Measurements from ENCODE around the gene C3orf85. TPM values are rescaled to one million over a fixed set of nuclear protein-coding genes. Genes with fewer than 3 reads are reported as not detected.

The C3orf85 gene
- total and polyA plus RNA-seq, 8 donors, result 0.48 TPM; not detected in 7

- H3K9me3 ChIP-seq, result no peaks in the 10 kb centered on the region
- DNase-seq (no peak), ATAC-seq (no peak)
- no peaks in the 10 kb centered on the region for H3K4me1 ChIP-seq
- no peak overlapping the region for H3K4me3 ChIP-seq
- H3K27ac ChIP-seq, result no peak overlapping the region
- TF ChIP-seq, protein P1, sequence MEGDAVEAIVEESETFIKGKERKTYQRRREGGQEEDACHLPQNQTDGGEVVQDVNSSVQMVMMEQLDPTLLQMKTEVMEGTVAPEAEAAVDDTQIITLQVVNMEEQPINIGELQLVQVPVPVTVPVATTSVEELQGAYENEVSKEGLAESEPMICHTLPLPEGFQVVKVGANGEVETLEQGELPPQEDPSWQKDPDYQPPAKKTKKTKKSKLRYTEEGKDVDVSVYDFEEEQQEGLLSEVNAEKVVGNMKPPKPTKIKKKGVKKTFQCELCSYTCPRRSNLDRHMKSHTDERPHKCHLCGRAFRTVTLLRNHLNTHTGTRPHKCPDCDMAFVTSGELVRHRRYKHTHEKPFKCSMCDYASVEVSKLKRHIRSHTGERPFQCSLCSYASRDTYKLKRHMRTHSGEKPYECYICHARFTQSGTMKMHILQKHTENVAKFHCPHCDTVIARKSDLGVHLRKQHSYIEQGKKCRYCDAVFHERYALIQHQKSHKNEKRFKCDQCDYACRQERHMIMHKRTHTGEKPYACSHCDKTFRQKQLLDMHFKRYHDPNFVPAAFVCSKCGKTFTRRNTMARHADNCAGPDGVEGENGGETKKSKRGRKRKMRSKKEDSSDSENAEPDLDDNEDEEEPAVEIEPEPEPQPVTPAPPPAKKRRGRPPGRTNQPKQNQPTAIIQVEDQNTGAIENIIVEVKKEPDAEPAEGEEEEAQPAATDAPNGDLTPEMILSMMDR (IDR thresholded peaks at IDR 0.05), result no peak
- no peaks in the 10 kb centered on the region for H3K36me3 ChIP-seq
- no peaks in the 10 kb centered on the region for H3K27me3 ChIP-seq
- intact Hi-C loops (cut with DNase I), result no loop called here
These were observed 41.4 kb downstream of the C3orf85 start for GRCh38 chr3:109177908-109178307.

DNA sequence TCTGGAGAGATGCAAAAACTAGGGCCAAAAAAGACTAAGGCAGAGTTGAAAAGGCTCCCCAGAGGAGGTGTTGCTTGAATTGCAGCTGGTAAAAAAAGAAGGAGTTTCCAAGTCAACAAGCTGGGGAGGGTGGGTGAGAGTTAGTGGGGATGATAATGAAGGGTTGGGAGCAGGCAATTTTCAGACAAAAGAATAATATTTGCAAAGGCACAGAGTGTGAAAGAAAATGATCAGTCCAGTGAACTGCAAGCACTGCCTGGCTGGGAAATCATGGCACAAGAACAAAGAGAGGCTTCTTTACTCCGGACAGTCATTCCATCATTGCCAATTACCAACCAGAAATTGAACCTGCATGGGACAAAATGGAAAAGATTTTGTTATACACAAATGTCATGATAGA lies 42.2 kb downstream of the C3orf85 start:
- Histone ChIP-seq H3K27ac (no peak overlapping the region), H3K9me3 (no peaks in the 10 kb centered on the region), H3K36me3 (no peaks in the 10 kb centered on the region), H3K27me3 (no peaks in the 10 kb centered on the region), H3K4me1 (no peaks in the 10 kb centered on the region), H3K4me3 (no peak overlapping the region)
- intact Hi-C loops (cut with DNase I), result no loop called here
- TF ChIP-seq, protein P1 (IDR thresholded peaks at IDR 0.05), result no peak
- DNase-seq (peak in 1 of 4 donors; percentile 6), ATAC-seq (no peak)

DNA sequence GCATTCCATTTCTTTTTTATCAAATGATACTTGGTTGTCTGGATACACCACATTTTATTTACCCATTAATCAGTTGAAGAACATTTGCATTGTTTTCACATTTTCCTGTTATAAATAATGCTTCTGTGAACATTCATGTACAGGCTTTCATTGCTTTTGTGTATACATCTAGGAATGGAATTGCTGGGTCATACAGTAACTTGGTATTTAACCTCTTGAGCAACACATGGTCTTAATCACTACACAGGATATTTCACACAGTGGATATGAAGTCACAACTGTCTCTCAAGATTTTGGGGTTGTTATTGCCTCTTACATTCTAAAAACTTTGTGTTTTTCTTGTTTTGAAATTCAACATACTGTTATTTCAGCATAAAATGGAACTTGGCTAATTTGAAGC lies 48.2 kb downstream of the C3orf85 start:
- Histone ChIP-seq H3K4me3 (no peak overlapping the region), H3K27ac (no peak overlapping the region), H3K9me3 (no peaks in the 10 kb centered on the region), H3K4me1 (no peaks in the 10 kb centered on the region), H3K27me3 (no peaks in the 10 kb centered on the region), H3K36me3 (no peaks in the 10 kb centered on the region)
- ATAC-seq (no peak), DNase-seq (no peak)
- intact Hi-C loops (cut with DNase I), result no loop called here
- TF ChIP-seq, protein P1 (IDR thresholded peaks at IDR 0.05), result no peak

DNA sequence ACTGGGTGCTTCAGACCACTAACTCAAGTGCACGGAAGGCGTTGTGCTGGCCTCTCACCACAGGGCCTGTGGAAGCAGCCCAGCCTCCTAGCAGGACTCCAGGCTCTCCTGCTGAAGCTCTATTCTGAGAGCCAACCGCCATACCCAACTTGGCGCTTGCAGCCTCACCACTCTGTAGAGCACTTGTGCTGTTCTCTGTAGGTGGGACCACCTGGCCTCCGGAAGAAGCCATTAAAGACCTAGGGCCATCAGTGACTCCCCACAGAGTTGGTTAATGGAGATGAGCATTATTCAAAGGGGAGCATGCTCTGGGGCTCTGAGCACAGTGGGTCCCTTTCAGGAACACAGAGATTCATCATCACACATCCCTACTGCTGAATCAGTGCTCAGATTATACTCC lies 50.9 kb downstream of the C3orf85 start:
- ATAC-seq, result no peak
- H3K4me3 ChIP-seq, result no peak overlapping the region

GRCh38 chr3:109188741-109189140 lies 52.2 kb downstream of the C3orf85 start:
- TF ChIP-seq, protein P1 (IDR thresholded peaks at IDR 0.05), result no peak
- Histone ChIP-seq H3K27me3 (no peaks in the 10 kb centered on the region), H3K36me3 (no peaks in the 10 kb centered on the region), H3K27ac (no peak overlapping the region), H3K4me3 (no peak overlapping the region), H3K4me1 (no peaks in the 10 kb centered on the region), H3K9me3 (no peaks in the 10 kb centered on the region)
- ATAC-seq, result no peak
- DNase-seq, result no peak
- intact Hi-C loops (cut with DNase I), result no loop called here

More for the DNA sequence above, 50.9 kb downstream of the C3orf85 start:
- H3K27me3 ChIP-seq, result no peaks in the 10 kb centered on the region
- no peaks in the 10 kb centered on the region for H3K9me3 ChIP-seq
- intact Hi-C loops (cut with DNase I), result no loop called here
- no peaks in the 10 kb centered on the region for H3K4me1 ChIP-seq
- TF ChIP-seq, protein P1 (IDR thresholded peaks at IDR 0.05), result no peak
- no peaks in the 10 kb centered on the region for H3K36me3 ChIP-seq
- DNase-seq, result no peak
- no peak overlapping the region for H3K27ac ChIP-seq

All from left lung (tissue), 10 donors.